Mesothelial cell of epicardium (in vitro differentiated cells): Measurements from ENCODE around the gene NIP7. TPM values are rescaled to one million over a fixed set of nuclear protein-coding genes. Genes with fewer than 3 reads are reported as not detected.

Experiments used
- DNase-seq, 2 experiments: peaks; one replicate each; pipeline ENCODE4 v3.0.0; 2021; ENCODE audit warnings: low spot score in 2 of 2; ENCODE audit not compliant: unreplicated experiment in 2 of 2
- H3K27ac Mint-ChIP-seq: 2 replicates; pipeline ENCODE4 v1.8.0; 2021; ENCODE audit warnings: mixed read lengths
- H3K27me3 Mint-ChIP-seq: 2 replicates; pipeline ENCODE4 v1.8.0; 2021; ENCODE audit warnings: low read depth, mixed read lengths
- H3K36me3 Mint-ChIP-seq: 2 replicates; pipeline ENCODE4 v1.8.0; 2021; ENCODE audit warnings: mixed read lengths
- H3K4me1 Mint-ChIP-seq: 2 replicates; pipeline ENCODE4 v1.8.0; 2021; ENCODE audit warnings: mixed read lengths
- H3K4me3 Mint-ChIP-seq: 2 replicates; pipeline ENCODE4 v1.8.0; 2021; ENCODE audit warnings: mild to moderate bottlenecking, moderate library complexity, mixed read lengths
- H3K9me3 Mint-ChIP-seq: 2 replicates; pipeline ENCODE4 v1.8.0; 2021; ENCODE audit warnings: mixed read lengths
- CTCF ChIP-seq: fragments of 200-600 bp; sonication (generic); IDR thresholded peaks from one replicate; pipeline ENCODE4 v1.5.0; 2021; ENCODE audit warnings: antibody characterized with exemption; ENCODE audit not compliant: unreplicated experiment
- total RNA-seq: library from RNA; stranded (reverse); gene quantifications from 3 replicates; pipeline ENCODE4 v1.2.1, GENCODE V29; 2021

The NIP7 gene
- total RNA-seq, 1 donor from 2014 or later = 31.4 TPM

- no peak for DNase-seq
- Mint-ChIP-seq H3K36me3 (peaks cover 36% of the 10 kb centered on the region), H3K27ac (peak overlapping the region; percentile 3), H3K4me1 (no peaks in the 10 kb centered on the region), H3K9me3 (no peaks in the 10 kb centered on the region), H3K27me3 (no peaks in the 10 kb centered on the region), H3K4me3 (no peak overlapping the region)
- no peak for TF ChIP-seq CTCF
These were observed 19.5 kb upstream of the NIP7 start for GRCh38 chr16:69319826-69320739.

- no peak overlapping the region for H3K4me3 Mint-ChIP-seq
- H3K4me1 Mint-ChIP-seq = no peaks in the 10 kb centered on the region
- DNase-seq = no peak
- TF ChIP-seq CTCF = no peak
- H3K9me3 Mint-ChIP-seq = no peaks in the 10 kb centered on the region
- H3K27ac Mint-ChIP-seq = no peak overlapping the region
- peaks cover 36% of the 10 kb centered on the region for H3K36me3 Mint-ChIP-seq
- no peaks in the 10 kb centered on the region for H3K27me3 Mint-ChIP-seq
These were observed 18.9 kb upstream of the NIP7 start for GRCh38 chr16:69320740-69321073.

- no peaks in the 10 kb centered on the region for H3K9me3 Mint-ChIP-seq
- H3K36me3 Mint-ChIP-seq = peaks cover 36% of the 10 kb centered on the region
- TF ChIP-seq CTCF = no peak
- H3K27ac Mint-ChIP-seq = no peak overlapping the region
- no peak for DNase-seq
- no peak overlapping the region for H3K4me3 Mint-ChIP-seq
- H3K4me1 Mint-ChIP-seq = no peaks in the 10 kb centered on the region
- no peaks in the 10 kb centered on the region for H3K27me3 Mint-ChIP-seq
These were observed 18.5 kb upstream of the NIP7 start for GRCh38 chr16:69321080-69321479.

GRCh38 chr16:69322343-69322742 lies 17.2 kb upstream of the NIP7 start:
- TF ChIP-seq CTCF = no peak
- no peak overlapping the region for H3K27ac Mint-ChIP-seq
- H3K36me3 Mint-ChIP-seq = peaks cover 29% of the 10 kb centered on the region
- no peak overlapping the region for H3K4me3 Mint-ChIP-seq
- no peaks in the 10 kb centered on the region for H3K27me3 Mint-ChIP-seq
- no peak for DNase-seq
- no peaks in the 10 kb centered on the region for H3K9me3 Mint-ChIP-seq
- no peaks in the 10 kb centered on the region for H3K4me1 Mint-ChIP-seq

- Mint-ChIP-seq H3K4me3 (no peak overlapping the region), H3K9me3 (no peaks in the 10 kb centered on the region), H3K27ac (no peak overlapping the region), H3K36me3 (peaks cover 28% of the 10 kb centered on the region), H3K4me1 (peaks cover 3% of the 10 kb centered on the region), H3K27me3 (no peaks in the 10 kb centered on the region)
- TF ChIP-seq CTCF = no peak
- DNase-seq = no peak
These were observed 16.2 kb upstream of the NIP7 start for GRCh38 chr16:69323415-69323814.
